Epithelial cell of proximal tubule (primary cell): ENCODE measurements around the gene SOS2. TPM values are rescaled to one million over a fixed set of nuclear protein-coding genes. Genes with fewer than 3 reads are reported as not detected.

Experiments
- DNase-seq: peaks from one replicate; pipeline ENCODE4 v3.0.0-alpha.2; 2011; ENCODE audit warnings: low read depth
- H3K4me3 ChIP-seq: 2 replicates; pipeline ENCODE4 v1.5.1; 2011; ENCODE audit warnings: low read depth, mild to moderate bottlenecking, low read length
- CTCF ChIP-seq: conservative IDR thresholded peaks from 2 replicates; pipeline ENCODE4 v1.5.1; 2012; ENCODE audit warnings: low read depth, mild to moderate bottlenecking, low read length
- total RNA-seq: library from RNA; depleted of rRNA; stranded (reverse); fragments of >200 nt; gene quantifications from 2 replicates; pipeline ENCODE4 v1.2.3, GENCODE V29; 2015

Gene SOS2
- total RNA-seq, 1 donor from 2014 or later = 13.5 TPM

- no peak for DNase-seq
- no peak overlapping the region for H3K4me3 ChIP-seq
- peak; percentile 44 for TF ChIP-seq CTCF
Observed at GRCh38 chr14:50109342-50109741, 122.0 kb downstream of the SOS2 start.

- DNase-seq = no peak
- no peak overlapping the region for H3K4me3 ChIP-seq
- TF ChIP-seq CTCF = no peak
Observed at GRCh38 chr14:50107850-50108249, 123.5 kb downstream of the SOS2 start.

GRCh38 chr14:50106178-50106577 lies 125.2 kb downstream of the SOS2 start:
- no peak overlapping the region for H3K4me3 ChIP-seq
- DNase-seq = no peak
- TF ChIP-seq CTCF = no peak

GRCh38 chr14:50103558-50103957 lies 127.8 kb downstream of the SOS2 start:
- H3K4me3 ChIP-seq = no peak overlapping the region
- DNase-seq = no peak
- no peak for TF ChIP-seq CTCF

- TF ChIP-seq CTCF = no peak
- no peak for DNase-seq
- H3K4me3 ChIP-seq = no peak overlapping the region
Observed at GRCh38 chr14:50101417-50101816, 130.0 kb downstream of the SOS2 start.

GRCh38 chr14:50100805-50101204 lies 130.6 kb downstream of the SOS2 start:
- no peak overlapping the region for H3K4me3 ChIP-seq
- no peak for DNase-seq
- TF ChIP-seq CTCF = no peak

GRCh38 chr14:50099335-50099734 lies 132.0 kb downstream of the SOS2 start:
- no peak overlapping the region for H3K4me3 ChIP-seq
- DNase-seq = no peak
- no peak for TF ChIP-seq CTCF
